ENCODE data around the gene PRSS50. TPM values are rescaled to one million over a fixed set of nuclear protein-coding genes. Genes with fewer than 3 reads are reported as not detected.

PRSS50 gene
- total RNA-seq, 2 donors from 2014 or later, result 1.2 to 4.4 TPM

- Histone ChIP-seq H3K27me3 (ENCODE audit: control insufficient read depth, insufficient read depth, low read length, poor library complexity, severe bottlenecking) (no peaks in the 10 kb centered on the region), H3K27ac (ENCODE audit: low read depth, low read length) (no peak overlapping the region), H3K36me3 (ENCODE audit: control insufficient read depth, insufficient read depth, low read length) (no peaks in the 10 kb centered on the region), H3K4me3 (ENCODE audit: low read length) (no peak overlapping the region), H3K9ac (ENCODE audit: extremely low read depth, low read length, poor library complexity, severe bottlenecking) (no peak overlapping the region), H3K9me3 (ENCODE audit: control insufficient read depth, low read length) (no peaks in the 10 kb centered on the region), H3K4me1 (ENCODE audit: control insufficient read depth, insufficient read depth, low read length) (no peaks in the 10 kb centered on the region)
- Mint-ChIP-seq H3K36me3 (ENCODE audit: low read depth) (no peaks in the 10 kb centered on the region), H3K27ac (no peak overlapping the region), H3K27me3 (ENCODE audit: insufficient read depth) (no peaks in the 10 kb centered on the region), H3K4me3 (no peak overlapping the region), H3K4me1 (no peaks in the 10 kb centered on the region), H3K9me3 (no peaks in the 10 kb centered on the region)
- no peak for DNase-seq
- TF ChIP-seq CTCF (conservative IDR thresholded peaks at IDR 0.05), result peak; percentile 27
- 91 to 94% methylated on average over 18 to 20 of the region's 20 CpGs for WGBS, 2 experiments (ENCODE audit: insufficient coverage in 1 of 2, insufficient read length in 1 of 2)
These were observed 18.6 kb upstream of the PRSS50 start for GRCh38 chr3:46736006-46736872.

GRCh38 chr3:46734773-46735172 lies 17.1 kb upstream of the PRSS50 start:
- Histone ChIP-seq H3K4me1 (ENCODE audit: control insufficient read depth, insufficient read depth, low read length) (no peaks in the 10 kb centered on the region), H3K27ac (ENCODE audit: low read depth, low read length) (no peak overlapping the region), H3K4me3 (ENCODE audit: low read length) (no peak overlapping the region), H3K9ac (ENCODE audit: extremely low read depth, low read length, poor library complexity, severe bottlenecking) (no peak overlapping the region), H3K9me3 (ENCODE audit: control insufficient read depth, low read length) (no peaks in the 10 kb centered on the region), H3K36me3 (ENCODE audit: control insufficient read depth, insufficient read depth, low read length) (no peaks in the 10 kb centered on the region), H3K27me3 (ENCODE audit: control insufficient read depth, insufficient read depth, low read length, poor library complexity, severe bottlenecking) (no peaks in the 10 kb centered on the region)
- H3K4me1 Mint-ChIP-seq, result no peaks in the 10 kb centered on the region
- H3K9me3 Mint-ChIP-seq, result no peaks in the 10 kb centered on the region
- TF ChIP-seq CTCF (conservative IDR thresholded peaks at IDR 0.05), result no peak
- H3K27ac Mint-ChIP-seq, result no peak overlapping the region
- no peaks in the 10 kb centered on the region for H3K27me3 Mint-ChIP-seq (ENCODE audit: insufficient read depth)
- H3K4me3 Mint-ChIP-seq, result no peak overlapping the region
- no peak for DNase-seq
- H3K36me3 Mint-ChIP-seq (ENCODE audit: low read depth), result no peaks in the 10 kb centered on the region
- 50 to 84% methylated on average over 1 to 4 of the region's 4 CpGs for WGBS, 2 experiments (ENCODE audit: insufficient coverage in 1 of 2, insufficient read length in 1 of 2)

- H3K36me3 Mint-ChIP-seq (ENCODE audit: low read depth), result no peaks in the 10 kb centered on the region
- H3K36me3 ChIP-seq (ENCODE audit: control insufficient read depth, insufficient read depth, low read length), result no peaks in the 10 kb centered on the region
- no peak overlapping the region for H3K27ac Mint-ChIP-seq
- WGBS, 2 experiments (ENCODE audit: insufficient coverage in 1 of 2, insufficient read length in 1 of 2), result 81 to 88% methylated on average over 5 to 9 of the region's 9 CpGs
- no peaks in the 10 kb centered on the region for H3K9me3 Mint-ChIP-seq
- H3K9me3 ChIP-seq (ENCODE audit: control insufficient read depth, low read length), result no peaks in the 10 kb centered on the region
- no peaks in the 10 kb centered on the region for H3K4me1 ChIP-seq (ENCODE audit: control insufficient read depth, insufficient read depth, low read length)
- no peak overlapping the region for H3K4me3 Mint-ChIP-seq
- H3K27ac ChIP-seq (ENCODE audit: low read depth, low read length), result no peak overlapping the region
- H3K9ac ChIP-seq (ENCODE audit: extremely low read depth, low read length, poor library complexity, severe bottlenecking), result no peak overlapping the region
- TF ChIP-seq CTCF (conservative IDR thresholded peaks at IDR 0.05), result peak; percentile 26
- no peaks in the 10 kb centered on the region for H3K27me3 Mint-ChIP-seq (ENCODE audit: insufficient read depth)
- H3K27me3 ChIP-seq (ENCODE audit: control insufficient read depth, insufficient read depth, low read length, poor library complexity, severe bottlenecking), result no peaks in the 10 kb centered on the region
- H3K4me3 ChIP-seq (ENCODE audit: low read length), result no peak overlapping the region
- DNase-seq, result peak; percentile 51
- no peaks in the 10 kb centered on the region for H3K4me1 Mint-ChIP-seq
These were observed 15.5 kb upstream of the PRSS50 start for GRCh38 chr3:46733026-46733800.

All from endodermal cell (in vitro differentiated cells).